Measurements from ENCODE around the gene ARHGEF28.

ARHGEF28 gene

GRCh38 chr5:73793911-73794310 lies 167.9 kb downstream of the ARHGEF28 start:
- H3K36me3 ChIP-seq (ENCODE audit: insufficient read depth, low read length) = peaks cover 16% of the 10 kb centered on the region; the same call in 1 of the 2 replicates
- H3K79me2 ChIP-seq (ENCODE audit: control insufficient read depth, insufficient read depth, low read length, unreplicated experiment) = no peaks in the 10 kb centered on the region
- peaks cover 41% of the 10 kb centered on the region for H3K4me1 ChIP-seq (ENCODE audit: control insufficient read depth, insufficient read depth, low read length, unreplicated experiment)
- H3K27me3 ChIP-seq (ENCODE audit: insufficient read depth, low read length) = no peaks in the 10 kb centered on the region
- no peak overlapping the region for H3K4me3 ChIP-seq (ENCODE audit: low read depth, low read length)
- peak overlapping the region; percentile 41 for H3K27ac ChIP-seq (ENCODE audit: low read depth, low read length)
- H2AFZ ChIP-seq (ENCODE audit: low read length, unreplicated experiment) = peak overlapping the region; percentile 22

DNA sequence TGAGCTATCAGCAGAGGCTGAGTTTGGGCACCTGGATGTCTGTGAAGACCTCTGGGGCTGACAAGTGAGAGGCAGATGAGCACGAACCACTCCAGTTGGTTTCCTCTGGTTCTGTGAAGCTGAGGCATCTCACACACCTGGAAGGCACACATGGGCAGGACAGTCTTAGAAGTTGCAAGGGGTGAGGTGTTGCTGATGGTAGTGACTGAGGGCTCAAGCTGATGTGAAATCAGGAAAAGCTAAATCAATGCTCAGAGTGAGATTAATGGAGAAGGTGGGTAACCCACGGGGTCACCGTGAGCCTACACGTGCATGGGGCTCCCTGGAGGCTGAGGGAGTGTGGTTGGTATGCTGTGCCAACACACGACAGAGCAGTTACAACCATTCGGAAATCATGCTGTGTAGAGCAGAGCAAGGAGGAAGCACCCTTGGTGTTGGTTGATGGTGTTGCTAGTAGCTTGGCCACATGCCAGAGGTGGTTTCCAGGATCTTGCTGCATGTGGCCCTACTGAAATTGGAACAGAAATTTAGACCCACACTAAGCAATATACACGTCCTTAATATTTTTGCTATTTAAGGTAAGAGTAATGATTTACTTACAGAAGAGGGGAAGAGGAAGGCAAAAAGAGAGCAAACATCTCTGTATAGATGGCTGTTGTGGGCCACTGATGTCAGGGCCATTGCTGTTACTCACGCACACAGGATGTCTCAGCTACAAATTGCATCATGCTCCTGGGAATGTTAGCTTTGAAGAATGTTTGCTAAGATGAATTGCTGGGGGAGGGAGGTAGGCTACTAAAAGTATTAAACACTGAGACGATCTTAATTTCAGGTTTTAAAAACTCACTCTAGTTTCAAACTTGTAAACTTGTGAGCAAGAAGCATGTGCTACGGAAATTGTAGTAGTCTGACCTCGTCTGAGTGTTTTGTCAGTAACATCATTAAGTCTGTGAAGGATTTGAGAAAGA lies 170.5 kb downstream of the ARHGEF28 start:
- H3K79me2 ChIP-seq (ENCODE audit: control insufficient read depth, insufficient read depth, low read length, unreplicated experiment) = no peaks in the 10 kb centered on the region
- H3K27ac ChIP-seq (ENCODE audit: low read depth, low read length) = peak overlapping the region; percentile 96
- no peaks in the 10 kb centered on the region for H3K27me3 ChIP-seq (ENCODE audit: insufficient read depth, low read length)
- H3K4me3 ChIP-seq (ENCODE audit: low read depth, low read length) = peak overlapping the region; percentile 32; the same call in 1 of the 2 replicates
- peaks cover 31% of the 10 kb centered on the region for H3K4me1 ChIP-seq (ENCODE audit: control insufficient read depth, insufficient read depth, low read length, unreplicated experiment)
- peaks cover 17% of the 10 kb centered on the region; the same call in 1 of the 2 replicates for H3K36me3 ChIP-seq (ENCODE audit: insufficient read depth, low read length)
- H2AFZ ChIP-seq (ENCODE audit: low read length, unreplicated experiment) = no peak overlapping the region

DNA sequence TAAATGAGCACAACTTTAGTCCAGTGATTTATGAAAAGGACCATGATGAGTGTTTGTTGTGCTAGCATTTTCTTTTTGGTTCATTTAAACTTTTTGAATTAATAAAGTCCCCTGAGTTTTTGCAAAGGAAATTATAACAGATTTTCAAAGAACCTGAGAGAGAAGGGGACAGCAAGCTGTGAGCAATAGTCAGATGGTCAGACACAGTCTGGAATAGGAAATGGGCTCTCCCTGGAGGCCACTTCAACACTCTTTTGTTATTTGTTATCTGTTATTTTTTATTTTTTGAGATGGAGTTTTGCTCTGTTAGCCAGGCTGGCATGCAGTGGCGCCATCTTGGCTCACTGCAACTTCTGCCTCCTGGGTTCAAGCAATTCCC lies 171.1 kb downstream of the ARHGEF28 start:
- no peak overlapping the region for H2AFZ ChIP-seq (ENCODE audit: low read length, unreplicated experiment)

DNA sequence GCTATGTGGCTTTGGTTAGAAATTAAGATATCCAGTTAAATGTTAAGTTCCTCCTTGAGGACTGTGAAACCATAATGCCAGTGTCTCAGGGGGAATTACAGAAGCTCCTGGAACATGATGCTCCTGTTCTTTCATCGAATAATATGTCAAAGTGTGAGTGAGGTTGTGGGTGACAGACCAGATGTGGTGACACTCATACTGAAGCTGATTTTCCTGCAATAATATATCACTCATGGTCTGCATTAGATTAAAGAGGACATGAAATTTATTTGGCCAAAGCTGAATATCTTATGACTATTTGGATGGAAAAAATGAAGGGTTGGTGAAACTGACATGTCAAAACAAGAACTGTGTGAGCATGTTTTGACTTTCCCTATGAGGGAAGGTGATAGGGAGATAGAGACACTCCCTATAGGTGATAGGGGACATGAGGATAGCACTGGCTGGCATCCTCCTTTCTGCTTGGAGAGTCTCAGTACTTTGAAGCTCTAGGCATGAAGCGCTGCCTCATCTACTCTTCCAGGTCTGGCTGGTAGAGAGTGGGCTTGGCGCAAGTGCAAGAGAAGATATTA lies 173.5 kb downstream of the ARHGEF28 start:
- Histone ChIP-seq H2AFZ (ENCODE audit: low read length, unreplicated experiment) (no peak overlapping the region), H3K27me3 (ENCODE audit: insufficient read depth, low read length) (no peaks in the 10 kb centered on the region), H3K4me1 (ENCODE audit: control insufficient read depth, insufficient read depth, low read length, unreplicated experiment) (peaks cover 24% of the 10 kb centered on the region), H3K79me2 (ENCODE audit: control insufficient read depth, insufficient read depth, low read length, unreplicated experiment) (no peaks in the 10 kb centered on the region), H3K27ac (ENCODE audit: low read depth, low read length) (no peak overlapping the region), H3K36me3 (ENCODE audit: insufficient read depth, low read length) (peaks cover 27% of the 10 kb centered on the region; the same call in 1 of the 2 replicates), H3K4me3 (ENCODE audit: low read depth, low read length) (no peak overlapping the region)

More for the DNA sequence above, 171.1 kb downstream of the ARHGEF28 start:
- no peaks in the 10 kb centered on the region for H3K27me3 ChIP-seq (ENCODE audit: insufficient read depth, low read length)
- H3K27ac ChIP-seq (ENCODE audit: low read depth, low read length) = peak overlapping the region; percentile 96
- H3K4me3 ChIP-seq (ENCODE audit: low read depth, low read length) = peak overlapping the region; percentile 32; the same call in 1 of the 2 replicates
- H3K79me2 ChIP-seq (ENCODE audit: control insufficient read depth, insufficient read depth, low read length, unreplicated experiment) = no peaks in the 10 kb centered on the region
- H3K4me1 ChIP-seq (ENCODE audit: control insufficient read depth, insufficient read depth, low read length, unreplicated experiment) = peaks cover 31% of the 10 kb centered on the region
- peaks cover 21% of the 10 kb centered on the region; the same call in 1 of the 2 replicates for H3K36me3 ChIP-seq (ENCODE audit: insufficient read depth, low read length)

DNA sequence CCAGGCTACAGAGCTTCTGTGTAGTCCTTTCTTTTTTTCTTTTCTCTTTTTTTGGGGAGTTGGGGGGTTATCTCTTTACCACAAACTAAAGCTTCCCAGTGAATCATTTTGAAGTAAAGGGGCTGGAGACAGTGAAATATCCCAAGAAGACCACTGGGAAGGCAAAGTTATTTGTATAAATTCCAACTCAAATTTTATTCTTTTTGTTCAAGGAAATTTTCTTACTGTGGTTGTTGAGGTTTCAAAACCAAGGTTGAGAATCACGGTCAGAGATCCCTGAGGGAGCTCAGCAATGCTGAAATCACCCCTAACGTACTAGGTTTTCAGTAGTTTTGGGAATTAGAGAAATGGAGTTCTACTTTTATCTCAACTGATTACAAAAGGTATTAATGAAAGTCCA lies 175.7 kb downstream of the ARHGEF28 start:
- H3K79me2 ChIP-seq (ENCODE audit: control insufficient read depth, insufficient read depth, low read length, unreplicated experiment) = no peaks in the 10 kb centered on the region
- H3K36me3 ChIP-seq (ENCODE audit: insufficient read depth, low read length) = peaks cover 19% of the 10 kb centered on the region; the same call in 1 of the 2 replicates

GRCh38 chr5:73805449-73805848 lies 179.5 kb downstream of the ARHGEF28 start:
- H3K79me2 ChIP-seq (ENCODE audit: control insufficient read depth, insufficient read depth, low read length, unreplicated experiment) = no peaks in the 10 kb centered on the region
- no peak overlapping the region for H3K27ac ChIP-seq (ENCODE audit: low read depth, low read length)
- H3K4me1 ChIP-seq (ENCODE audit: control insufficient read depth, insufficient read depth, low read length, unreplicated experiment) = no peaks in the 10 kb centered on the region
- no peak overlapping the region for H2AFZ ChIP-seq (ENCODE audit: low read length, unreplicated experiment)
- no peak overlapping the region for H3K4me3 ChIP-seq (ENCODE audit: low read depth, low read length)
- H3K27me3 ChIP-seq (ENCODE audit: insufficient read depth, low read length) = no peaks in the 10 kb centered on the region
- peaks cover 12% of the 10 kb centered on the region; the same call in 1 of the 2 replicates for H3K36me3 ChIP-seq (ENCODE audit: insufficient read depth, low read length)

More for the DNA sequence above, 175.7 kb downstream of the ARHGEF28 start:
- Histone ChIP-seq H3K27ac (ENCODE audit: low read depth, low read length) (no peak overlapping the region), H3K4me1 (ENCODE audit: control insufficient read depth, insufficient read depth, low read length, unreplicated experiment) (peaks cover 11% of the 10 kb centered on the region), H3K27me3 (ENCODE audit: insufficient read depth, low read length) (no peaks in the 10 kb centered on the region), H3K4me3 (ENCODE audit: low read depth, low read length) (no peak overlapping the region), H2AFZ (ENCODE audit: low read length, unreplicated experiment) (no peak overlapping the region)

DNA sequence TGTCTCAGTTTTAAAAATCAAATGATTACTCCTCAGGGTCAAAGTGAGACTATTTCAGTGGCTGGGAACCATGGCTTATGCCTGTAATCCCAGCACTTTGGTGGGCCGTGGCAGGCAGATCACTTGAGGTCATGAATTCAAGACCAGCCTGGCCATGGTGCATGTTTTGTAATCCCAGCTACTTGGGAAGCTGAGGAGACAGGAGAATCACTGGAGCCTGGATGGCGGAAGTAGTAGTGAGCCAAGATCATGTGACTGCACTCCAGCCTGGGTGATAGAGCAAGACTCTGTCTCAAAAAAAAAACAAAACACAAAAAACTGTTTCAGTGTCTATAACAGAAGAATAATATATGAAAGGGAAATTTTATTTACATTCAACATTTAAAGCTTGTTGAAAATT lies 182.9 kb downstream of the ARHGEF28 start:
- Histone ChIP-seq H3K27ac (ENCODE audit: low read depth, low read length) (no peak overlapping the region), H3K79me2 (ENCODE audit: control insufficient read depth, insufficient read depth, low read length, unreplicated experiment) (no peaks in the 10 kb centered on the region), H3K4me1 (ENCODE audit: control insufficient read depth, insufficient read depth, low read length, unreplicated experiment) (no peaks in the 10 kb centered on the region), H2AFZ (ENCODE audit: low read length, unreplicated experiment) (no peak overlapping the region), H3K36me3 (ENCODE audit: insufficient read depth, low read length) (no peaks in the 10 kb centered on the region), H3K27me3 (ENCODE audit: insufficient read depth, low read length) (no peaks in the 10 kb centered on the region), H3K4me3 (ENCODE audit: low read depth, low read length) (no peak overlapping the region)

DNA sequence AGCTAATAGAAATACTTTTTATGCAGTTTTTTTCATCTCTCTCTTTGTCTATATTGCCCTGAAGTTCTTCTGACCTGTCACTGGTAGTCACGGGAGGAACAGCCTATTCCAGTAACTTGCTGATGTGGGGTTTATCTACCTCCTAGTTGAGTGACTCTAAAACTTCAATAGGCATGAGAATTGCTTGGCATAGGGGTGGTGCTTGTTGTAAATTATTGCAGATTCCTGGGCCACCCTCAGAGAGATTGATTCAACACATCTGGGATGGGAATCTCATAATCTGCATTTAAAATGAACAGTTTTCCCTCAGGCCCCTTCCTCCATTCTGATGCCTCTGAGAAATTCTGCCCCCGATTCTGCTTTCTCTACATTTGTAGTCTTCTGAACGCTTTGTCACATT lies 184.4 kb downstream of the ARHGEF28 start:
- H3K27me3 ChIP-seq (ENCODE audit: insufficient read depth, low read length) = no peaks in the 10 kb centered on the region
- H3K79me2 ChIP-seq (ENCODE audit: control insufficient read depth, insufficient read depth, low read length, unreplicated experiment) = no peaks in the 10 kb centered on the region
- no peak overlapping the region for H3K4me3 ChIP-seq (ENCODE audit: low read depth, low read length)
- peaks cover 2% of the 10 kb centered on the region for H3K4me1 ChIP-seq (ENCODE audit: control insufficient read depth, insufficient read depth, low read length, unreplicated experiment)
- H2AFZ ChIP-seq (ENCODE audit: low read length, unreplicated experiment) = no peak overlapping the region
- H3K27ac ChIP-seq (ENCODE audit: low read depth, low read length) = no peak overlapping the region
- H3K36me3 ChIP-seq (ENCODE audit: insufficient read depth, low read length) = 0 out of 2 replicates have a peak, but pooled peaks cover 3% of the 10 kb centered on the region

DNA sequence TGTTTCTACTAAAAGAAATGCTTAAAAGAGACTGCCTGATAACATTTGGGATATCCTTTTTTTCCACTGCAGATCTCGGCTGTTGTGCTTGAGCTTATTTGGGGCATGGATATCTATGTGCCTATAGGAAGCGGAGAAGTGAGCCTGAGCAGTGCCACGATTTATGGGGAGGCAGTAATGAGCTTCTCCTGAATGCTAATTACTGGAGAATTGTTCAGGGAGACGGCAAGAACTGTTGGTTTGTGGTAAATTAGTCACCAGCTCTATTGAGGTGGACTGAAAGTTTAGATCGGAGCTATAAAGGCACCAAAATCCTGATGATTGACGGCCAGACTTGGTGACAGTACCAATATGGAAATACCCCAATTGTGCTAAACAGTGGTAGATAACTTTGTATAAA lies 186.5 kb downstream of the ARHGEF28 start:
- H3K27ac ChIP-seq (ENCODE audit: low read depth, low read length) = no peak overlapping the region
- H3K4me1 ChIP-seq (ENCODE audit: control insufficient read depth, insufficient read depth, low read length, unreplicated experiment) = peaks cover 21% of the 10 kb centered on the region
- no peak overlapping the region for H3K4me3 ChIP-seq (ENCODE audit: low read depth, low read length)
- H3K79me2 ChIP-seq (ENCODE audit: control insufficient read depth, insufficient read depth, low read length, unreplicated experiment) = no peaks in the 10 kb centered on the region
- no peak overlapping the region for H2AFZ ChIP-seq (ENCODE audit: low read length, unreplicated experiment)
- H3K27me3 ChIP-seq (ENCODE audit: insufficient read depth, low read length) = no peaks in the 10 kb centered on the region
- 0 out of 2 replicates have a peak, but pooled peaks cover 3% of the 10 kb centered on the region for H3K36me3 ChIP-seq (ENCODE audit: insufficient read depth, low read length)

GRCh38 chr5:73812962-73813588 lies 187.1 kb downstream of the ARHGEF28 start:
- H3K27ac ChIP-seq (ENCODE audit: low read depth, low read length) = no peak overlapping the region
- no peaks in the 10 kb centered on the region for H3K27me3 ChIP-seq (ENCODE audit: insufficient read depth, low read length)
- H3K36me3 ChIP-seq (ENCODE audit: insufficient read depth, low read length) = 0 out of 2 replicates have a peak, but pooled peaks cover 3% of the 10 kb centered on the region
- H3K79me2 ChIP-seq (ENCODE audit: control insufficient read depth, insufficient read depth, low read length, unreplicated experiment) = no peaks in the 10 kb centered on the region
- no peak overlapping the region for H2AFZ ChIP-seq (ENCODE audit: low read length, unreplicated experiment)
- H3K4me3 ChIP-seq (ENCODE audit: low read depth, low read length) = no peak overlapping the region
- peaks cover 28% of the 10 kb centered on the region for H3K4me1 ChIP-seq (ENCODE audit: control insufficient read depth, insufficient read depth, low read length, unreplicated experiment)
